ENCODE measurements around the gene RASAL2. TPM values are rescaled to one million over a fixed set of nuclear protein-coding genes. Genes with fewer than 3 reads are reported as not detected.
"Not testable (repeated sequence)": the region's sequence is repeated elsewhere in the genome, so short reads cannot be mapped to it uniquely, and the experiment has no call there.

The RASAL2 gene
- polyA plus RNA-seq, 4 donors, result 18.5 to 21.5 (median 18.9) TPM

GRCh38 chr1:178367151-178367550 lies 273.2 kb downstream of the RASAL2 start:
- no peak for DNase-seq (ENCODE audit: low read depth in 4 of 4, low spot score in 3 of 4)

DNA sequence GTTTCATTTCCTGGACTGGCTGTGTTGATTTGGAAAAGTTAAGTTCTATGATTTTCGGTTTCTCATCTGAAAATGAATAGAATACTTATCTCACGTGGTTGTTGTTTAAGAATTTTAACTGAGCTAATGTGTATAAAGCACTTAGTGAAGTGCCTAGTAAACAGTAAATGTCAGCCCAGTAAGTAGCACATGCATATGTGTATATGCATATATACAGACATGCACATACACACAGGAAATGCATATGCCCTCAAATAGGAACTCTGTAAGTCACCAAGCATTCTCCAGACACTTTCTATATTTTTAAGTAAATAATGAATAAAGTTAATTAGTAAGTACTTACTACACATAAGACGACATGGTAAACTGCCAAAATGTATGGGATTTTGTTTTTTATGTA lies 274.3 kb downstream of the RASAL2 start:
- no peak for DNase-seq (ENCODE audit: low read depth in 4 of 4, low spot score in 3 of 4)

DNA sequence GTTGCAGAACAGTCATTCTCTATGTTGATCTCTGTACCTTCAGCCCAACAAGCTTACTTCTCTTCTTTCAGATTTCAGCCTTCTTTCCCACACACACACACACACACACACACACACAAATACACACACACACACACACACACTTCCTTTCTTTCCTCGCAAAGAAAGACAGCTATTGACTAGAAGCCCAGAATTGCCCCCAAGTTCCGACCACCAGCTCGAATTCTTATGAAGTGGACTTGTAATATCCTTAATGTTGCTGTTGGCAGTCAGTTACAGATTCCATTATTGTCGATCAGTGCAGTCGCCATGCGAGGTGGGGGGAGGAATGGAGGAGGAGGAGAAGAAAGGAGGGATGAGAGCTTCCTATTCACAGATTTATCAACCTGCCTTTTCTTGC lies 277.3 kb downstream of the RASAL2 start:
- peak in 3 of 4 donors; percentile 10 to 39 (median 22) for DNase-seq (ENCODE audit: low read depth in 4 of 4, low spot score in 3 of 4)

DNA sequence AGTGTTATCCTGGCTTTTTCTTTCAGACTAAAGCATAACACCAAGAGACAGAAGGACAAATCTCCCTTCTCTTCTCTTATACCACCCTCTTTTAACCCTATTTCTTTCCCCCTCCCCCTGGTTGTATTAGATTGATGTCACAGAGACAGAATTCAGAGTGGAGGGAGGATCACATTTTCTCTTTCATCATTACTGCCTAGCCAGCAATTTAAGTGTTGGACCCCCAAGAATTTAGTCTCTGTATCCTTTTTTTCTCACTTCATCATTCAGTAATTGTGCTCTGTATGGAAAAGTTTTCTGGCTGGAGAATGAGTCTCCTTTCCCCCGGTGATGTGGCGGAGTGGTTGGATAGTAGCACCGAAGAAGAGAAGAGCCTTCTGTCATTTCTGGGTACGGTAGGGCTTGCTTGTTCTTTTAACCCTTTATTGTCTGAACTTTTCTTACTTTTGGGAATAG lies 278.1 kb downstream of the RASAL2 start:
- no peak for DNase-seq (ENCODE audit: low read depth in 4 of 4, low spot score in 3 of 4)

- no peak for DNase-seq (ENCODE audit: low read depth in 4 of 4, low spot score in 3 of 4)
Measured at GRCh38 chr1:178374016-178374415, 280.1 kb downstream of the RASAL2 start.

GRCh38 chr1:178376008-178376407 lies 282.1 kb downstream of the RASAL2 start:
- no peak for DNase-seq (ENCODE audit: low read depth in 4 of 4, low spot score in 3 of 4)

DNA sequence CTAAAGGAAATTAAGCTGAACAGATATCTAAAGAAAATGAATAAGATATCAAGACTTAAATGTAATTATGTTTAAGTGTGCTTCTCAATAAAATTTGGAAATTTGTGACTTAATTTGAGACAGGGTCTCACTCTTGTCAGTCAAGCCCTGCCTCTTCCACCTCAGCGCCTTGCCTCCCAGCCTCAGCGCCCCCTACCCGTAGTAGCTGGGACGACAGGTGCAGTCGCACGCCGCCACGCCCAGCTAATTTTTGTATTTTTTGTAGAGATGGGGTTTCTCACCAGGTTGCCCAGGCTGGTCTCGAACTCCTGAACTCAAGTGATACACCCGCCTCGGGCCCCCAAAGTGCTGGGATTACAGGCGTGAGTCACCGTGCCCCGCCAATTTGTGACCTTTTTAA lies 285.9 kb downstream of the RASAL2 start:
- no peak for DNase-seq (ENCODE audit: low read depth in 4 of 4, low spot score in 3 of 4)

GRCh38 chr1:178382372-178382771 lies 288.5 kb downstream of the RASAL2 start:
- no peak for DNase-seq (ENCODE audit: low read depth in 4 of 4, low spot score in 3 of 4)

- DNase-seq (ENCODE audit: low read depth in 4 of 4, low spot score in 3 of 4), result no peak
Measured at GRCh38 chr1:178385662-178386061, 291.8 kb downstream of the RASAL2 start.

DNA sequence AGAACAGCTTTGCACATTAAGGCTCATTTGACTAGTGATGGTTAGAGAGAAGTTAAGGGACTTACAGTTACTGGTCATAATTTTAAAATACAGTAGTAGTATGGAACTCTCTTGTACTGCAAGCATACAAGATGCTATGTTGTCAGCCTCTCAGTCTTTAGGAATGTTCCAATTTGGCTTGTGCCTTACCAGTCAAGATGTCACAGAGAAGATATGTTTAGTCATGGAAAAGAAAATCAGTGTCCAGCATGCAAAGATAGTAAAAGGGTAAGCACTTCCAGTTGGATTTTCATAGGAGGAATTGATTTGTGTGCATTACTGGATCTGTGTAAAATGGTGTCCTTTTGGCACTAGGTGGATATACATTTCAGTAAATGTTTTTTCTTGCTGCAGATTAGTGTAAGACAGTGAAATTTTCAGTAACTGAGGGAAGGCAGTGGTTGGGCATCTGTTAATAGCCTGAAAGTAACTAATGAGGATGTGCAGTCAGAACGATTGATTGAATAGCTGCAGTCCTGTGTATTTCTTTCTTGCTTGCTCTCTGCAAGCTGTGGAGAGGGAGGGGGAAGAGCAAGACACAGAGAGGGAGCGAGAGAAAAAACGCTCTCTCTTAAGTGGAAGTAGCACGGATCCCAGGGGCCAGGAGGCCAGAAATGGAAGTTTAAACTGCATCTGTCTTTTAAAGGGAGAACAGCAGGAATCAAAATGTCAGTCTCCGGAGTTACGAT lies 294.7 kb downstream of the RASAL2 start:
- DNase-seq (ENCODE audit: low read depth in 4 of 4, low spot score in 3 of 4), result no peak

- no peak for DNase-seq (ENCODE audit: low read depth in 4 of 4, low spot score in 3 of 4)
Measured at GRCh38 chr1:178389441-178389840, 295.5 kb downstream of the RASAL2 start.

GRCh38 chr1:178390280-178390679 lies 296.4 kb downstream of the RASAL2 start:
- not testable (repeated sequence) for DNase-seq (ENCODE audit: low read depth in 4 of 4, low spot score in 3 of 4)

- no peak for DNase-seq (ENCODE audit: low read depth in 4 of 4, low spot score in 3 of 4)
Measured at GRCh38 chr1:178393370-178393769, 299.5 kb downstream of the RASAL2 start.

DNA sequence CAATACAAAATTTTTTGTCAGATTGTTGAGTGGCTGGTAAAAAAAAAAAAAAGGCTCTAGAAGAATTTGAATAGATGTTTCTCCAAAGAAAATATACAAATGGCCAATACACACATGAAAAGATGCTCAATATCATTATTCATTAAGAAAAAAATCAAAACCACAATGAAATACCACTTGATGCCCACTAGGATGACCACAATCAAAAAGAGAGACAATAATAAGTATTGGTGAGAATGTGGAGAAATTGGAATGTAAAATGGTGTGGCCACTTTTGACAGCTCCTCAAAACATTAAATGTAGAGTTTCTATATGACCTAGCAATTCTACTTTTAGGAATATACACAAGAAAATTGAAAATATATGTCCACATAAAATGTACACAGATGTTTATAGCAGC lies 302.9 kb downstream of the RASAL2 start:
- no peak for DNase-seq (ENCODE audit: low read depth in 4 of 4, low spot score in 3 of 4)

- DNase-seq (ENCODE audit: low read depth in 4 of 4, low spot score in 3 of 4), result no peak
Measured at GRCh38 chr1:178397678-178398077, 303.8 kb downstream of the RASAL2 start.

- DNase-seq (ENCODE audit: low read depth in 4 of 4, low spot score in 3 of 4), result no peak
Measured at GRCh38 chr1:178399177-178399728, 305.3 kb downstream of the RASAL2 start.

GRCh38 chr1:178405137-178405536 lies 311.2 kb downstream of the RASAL2 start:
- no peak for DNase-seq (ENCODE audit: low read depth in 4 of 4, low spot score in 3 of 4)

DNA sequence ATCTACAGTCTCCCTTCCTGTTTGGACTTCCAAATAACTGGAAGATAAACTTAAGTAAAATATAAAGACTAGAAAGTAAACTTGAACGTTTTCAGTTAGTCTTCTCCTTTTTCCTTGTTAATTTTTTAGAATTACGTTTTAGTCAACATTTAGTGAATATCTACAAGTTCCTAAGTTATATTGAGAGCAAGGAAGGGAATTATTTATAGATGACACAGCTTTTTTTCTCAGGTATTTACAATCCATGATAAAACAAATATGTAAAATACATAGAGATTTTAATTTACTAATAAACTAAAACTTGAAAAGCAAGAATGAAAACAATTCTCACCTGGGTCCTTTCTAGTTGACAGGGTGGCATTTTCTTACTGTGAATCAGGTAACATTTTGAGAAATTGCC lies 313.3 kb downstream of the RASAL2 start:
- no peak for DNase-seq (ENCODE audit: low read depth in 4 of 4, low spot score in 3 of 4)

- no peak for DNase-seq (ENCODE audit: low read depth in 4 of 4, low spot score in 3 of 4)
Measured at GRCh38 chr1:178407655-178408054, 313.8 kb downstream of the RASAL2 start.

GRCh38 chr1:178408871-178409270 lies 315.0 kb downstream of the RASAL2 start:
- DNase-seq (ENCODE audit: low read depth in 4 of 4, low spot score in 3 of 4), result no peak

- no peak for DNase-seq (ENCODE audit: low read depth in 4 of 4, low spot score in 3 of 4)
Measured at GRCh38 chr1:178409541-178409940, 315.6 kb downstream of the RASAL2 start.

GRCh38 chr1:178411756-178412399 lies 318.0 kb downstream of the RASAL2 start:
- no peak for DNase-seq (ENCODE audit: low read depth in 4 of 4, low spot score in 3 of 4)
